Gastroesophageal sphincter (tissue), 3 donors: ENCODE data around the gene SHISA6.

Experiments
- CTCF ChIP-seq, 4 experiments: fragments of 200-600 bp in 2 of 4; fragments of 450-650 bp in 2 of 4; sonication (generic) in 1 of 4; IDR thresholded peaks; one replicate each; pipeline ENCODE4 v1.5.1; 2017 to 2019; ENCODE audit warnings: antibody characterized with exemption in 4 of 4, mild to moderate bottlenecking in 2 of 4, moderate library complexity in 2 of 4
- POLR2A ChIP-seq, 2 donors: fragments of 450-650 bp; IDR thresholded peaks; one replicate each; pipeline ENCODE4 v1.6.1; 2017; ENCODE audit warnings: antibody characterized with exemption in 2 of 2, mild to moderate bottlenecking in 2 of 2, moderate library complexity in 1 of 2

- TF ChIP-seq POLR2A (IDR thresholded peaks at IDR 0.05): no peak
- TF ChIP-seq CTCF (IDR thresholded peaks at IDR 0.05): no peak
Observed at GRCh38 chr17:11256877-11257276, 15.9 kb downstream of the SHISA6 start.
